HepG2 (cell line): ENCODE measurements around the gene TTC28. TPM values are rescaled to one million over a fixed set of nuclear protein-coding genes. Genes with fewer than 3 reads are reported as not detected.

Source experiments
- ATAC-seq: fragments of 200-7000 bp; cut with Tn5 transposase; 3 replicates; pipeline ENCODE4 v1.9.1; 2020; ENCODE audit warnings: mild to moderate bottlenecking, moderate library complexity
- BruUV-seq: library from RNA; stranded (reverse); fragments of 400-500 nt; replicated peaks from 2 replicates; lab custom pipeline; 2021; lab: Mats Ljungman, UMichigan
- CTCF ChIA-PET: fragments of 300-600 bp; formaldehyde crosslinking; extraction: SDS; loops from one replicate; lab custom pipeline; 2021; ENCODE audit warnings: low total read pairs, inconsistent platforms, low intra/inter-chr PET ratio; lab: Yijun Ruan, JAX
- POLR2A ChIA-PET: fragments of 350-600 bp; sonication (Branson Sonifier 250); formaldehyde crosslinking; loops from one replicate; lab custom pipeline; 2020; ENCODE audit warnings: antibody characterized with exemption, inconsistent platforms; lab: Yijun Ruan, JAX
- DNase-seq: peaks from one replicate; pipeline ENCODE4 v3.0.0-alpha.2; 2015; ENCODE audit warnings: low spot score
- FAIRE-seq: peaks from 3 replicates; lab custom pipeline; 2011; peaks lifted over from hg19 to GRCh38; lab: Jason Lieb, UNC
- H2AFZ ChIP-seq: one replicate; pipeline ENCODE4 v1.6.1; 2011; ENCODE audit warnings: low read length, inconsistent platforms
- H3K27ac ChIP-seq: fragments of 300-600 bp; 3 replicates; pipeline ENCODE4 v1.8.0; 2011; ENCODE audit warnings: mixed run types, mild to moderate bottlenecking, mixed read lengths, low read length, inconsistent platforms; ENCODE audit not compliant: insufficient read depth; ENCODE audit errors: extremely low read length
- H3K27me3 ChIP-seq, 2 experiments: fragments of 200-600 bp in 1 of 2; 2 replicates in 1 of 2; 3 replicates in 1 of 2; pipeline versions ENCODE4 v1.6.0 to v1.8.0; 2011; ENCODE audit warnings: low read length in 2 of 2, mild to moderate bottlenecking in 2 of 2, moderate library complexity in 2 of 2, inconsistent platforms in 1 of 2; ENCODE audit not compliant: insufficient read depth in 2 of 2, control insufficient read depth in 1 of 2
- H3K36me3 ChIP-seq, 2 experiments: fragments of 200-600 bp in 1 of 2; replicated peaks in 1 of 2; 2 replicates in 1 of 2; 3 replicates in 1 of 2; pipeline versions ENCODE4 v1.5.1 to v1.8.0; 2011; ENCODE audit warnings: low read length in 2 of 2, inconsistent platforms in 1 of 2; ENCODE audit not compliant: insufficient read depth in 2 of 2, control insufficient read depth in 1 of 2
- H3K4me1 ChIP-seq: 2 replicates; pipeline ENCODE4 v1.5.1; 2012; ENCODE audit warnings: low read length, inconsistent platforms; ENCODE audit not compliant: insufficient read depth
- H3K4me2 ChIP-seq: 2 replicates; pipeline ENCODE4 v1.6.0; 2011; ENCODE audit warnings: low read depth, low read length, inconsistent platforms
- H3K4me3 ChIP-seq, 3 experiments: fragments of 200-600 bp in 1 of 3; sonication (generic), shearing (Covaris generic) in 1 of 3; replicated peaks in 1 of 3; 2 replicates each; pipeline ENCODE4 v1.5.1; 2011 to 2016; ENCODE audit warnings: low read length in 3 of 3, inconsistent platforms in 2 of 3, low read depth in 2 of 3, mild to moderate bottlenecking in 2 of 3, control low read depth in 1 of 3, mixed read lengths in 1 of 3; ENCODE audit not compliant: insufficient read depth in 1 of 3
- H3K79me2 ChIP-seq: one replicate; pipeline ENCODE4 v1.6.1; 2011; ENCODE audit warnings: low read length, inconsistent platforms; ENCODE audit not compliant: insufficient read depth
- H3K9ac ChIP-seq: 2 replicates; pipeline ENCODE4 v1.6.0; 2011; ENCODE audit warnings: mild to moderate bottlenecking, low read depth, low read length, inconsistent platforms; ENCODE audit not compliant: insufficient read depth
- H3K9me3 ChIP-seq: 2 replicates; pipeline ENCODE4 v1.5.1; 2012; ENCODE audit warnings: mild to moderate bottlenecking, low read length
- H4K20me1 ChIP-seq: 2 replicates; pipeline ENCODE4 v1.6.0; 2011; ENCODE audit warnings: inconsistent platforms, mild to moderate bottlenecking, low read length, moderate library complexity; ENCODE audit not compliant: insufficient read depth
- AGO2 ChIP-seq: fragments of 200-400 bp; formaldehyde crosslinking; optimal IDR thresholded peaks from 2 replicates; pipeline ENCODE3; 2017; ENCODE audit warnings: mild to moderate bottlenecking, low read depth, low read length, moderate library complexity
- FOXP1 ChIP-seq, 2 experiments: fragments of 450-650 bp in 1 of 2; IDR thresholded peaks; 2 replicates each; pipeline ENCODE4 v1.6.1; 2017 to 2018; ENCODE audit warnings: antibody characterized with exemption in 1 of 2
- IRX3 ChIP-seq: sonication (generic); formaldehyde crosslinking; IDR thresholded peaks from 2 replicates; pipeline ENCODE4 v1.8.1; 2023; ENCODE audit warnings: mild to moderate bottlenecking, low read depth, missing genetic modification reagents, borderline replicate concordance
- KDM5B ChIP-seq: sonication (generic); formaldehyde crosslinking; IDR thresholded peaks from 2 replicates; pipeline ENCODE4 v1.4.0; 2020; ENCODE audit warnings: missing genetic modification reagents, mild to moderate bottlenecking, borderline replicate concordance
- PRDM15 ChIP-seq: sonication (generic); formaldehyde crosslinking; IDR thresholded peaks from 2 replicates; pipeline ENCODE4 v1.4.0; 2020; ENCODE audit warnings: missing genetic modification reagents
- PREB ChIP-seq: sonication (generic); formaldehyde crosslinking; IDR thresholded peaks from 2 replicates; pipeline ENCODE4 v1.4.0; 2020; ENCODE audit warnings: missing genetic modification reagents
- RARA ChIP-seq: IDR thresholded peaks from 2 replicates; pipeline ENCODE4 v1.6.1; 2016; ENCODE audit warnings: missing genetic modification reagents, missing compliant biosample characterization
- ZSCAN30 ChIP-seq: sonication (generic); formaldehyde crosslinking; IDR thresholded peaks from 2 replicates; pipeline ENCODE4 v1.5.0; 2020; ENCODE audit warnings: mild to moderate bottlenecking, missing genetic modification reagents
- ZSCAN9 ChIP-seq: IDR thresholded peaks from 2 replicates; pipeline ENCODE4 v1.6.1; 2016; ENCODE audit warnings: borderline replicate concordance
- WGBS: methylation state at CpG from one replicate; pipeline ENCODE4 v1.1.6; 2017; ENCODE audit warnings: low lambda C conversion rate; 5-methylcytosine and 5-hydroxymethylcytosine counted together
- in situ Hi-C: cut with HindIII; loops from 2 replicates; pipeline ENCODE4 v1.10.0; 2017; ENCODE audit warnings: low pct_unique_long_range_greater_than_20kb; ENCODE audit not compliant: extremely low pct_ligation_motif_present
- intact Hi-C: fragments of 100-400 bp; cut with micrococcal nuclease; formaldehyde crosslinking; loops from one replicate; pipeline ENCODE4 v1.10.0; 2022; ENCODE audit not compliant: unreplicated experiment
- polyA plus RNA-seq, 8 experiments: library from polyadenylated mRNA; depleted of rRNA in 3 of 8; stranded (reverse) in 7 of 8; unstranded in 1 of 8; fragments of >200 nt; fragmentation: Illumina TruSeq in 4 of 8; extraction: Trizol in 4 of 8; gene quantifications; 2 replicates each; pipeline versions ENCODE4 v1.2.1 to v1.2.3, GENCODE V29; 2011 to 2016; ENCODE audit warnings: low read depth in 4 of 8, missing spikeins in 1 of 8, mixed read lengths in 1 of 8; ENCODE audit not compliant: insufficient read depth in 1 of 8
- total RNA-seq, 5 experiments: library from RNA; depleted of rRNA; stranded (reverse); fragments of >200 nt; fragmentation: Illumina TruSeq; extraction: Trizol; gene quantifications; 2 replicates each; pipeline ENCODE4 v1.2.3, GENCODE V29; 2016; ENCODE audit warnings: low read depth in 1 of 5

Gene TTC28
- total and polyA plus RNA-seq, 2 of the 13 experiments (the other 11 are each of a cell fraction or from before 2014, with no cell fraction given) = 4.2 to 13.1 TPM

GRCh38 chr22:28023036-28023435 is 656.6 kb downstream of the TTC28 start:
- Histone ChIP-seq H3K79me2 (no peaks in the 10 kb centered on the region), H3K4me1 (peaks cover 14% of the 10 kb centered on the region), H3K4me3 (no peak overlapping the region), H2AFZ (no peak overlapping the region), H3K36me3 (peaks cover 2 to 3% of the 10 kb centered on the region in 2 experiments; a peak in 2 of 5 replicates), H3K27ac (no peak overlapping the region), H3K9me3 (no peaks in the 10 kb centered on the region), H3K9ac (no peak overlapping the region), H3K27me3 (no peaks in the 10 kb centered on the region), H4K20me1 (no peaks in the 10 kb centered on the region; the same call in 1 of the 2 replicates), H3K4me2 (no peak overlapping the region)
- ChIA-PET CTCF (no interaction called here), POLR2A (no interaction called here)
- in situ Hi-C loops (loop anchor here (5.0 to 25.0 kb wide), 3 partner anchors 569 to 1261 kb away; no protein-coding TSS in a partner anchor), intact Hi-C loops (no loop called here)
- no peak for DNase-seq
- ATAC-seq = no peak
- BruUV-seq = no TSS peak
- TF ChIP-seq PREB (CRISPR knock-in tag) (no peak), AGO2 (no peak), ZSCAN9 (CRISPR knock-in tag) (no peak)
- no peak for FAIRE-seq
- WGBS = 100% methylated on average over 2 of the region's 5 CpGs

GRCh38 chr22:28021998-28022660 is 657.5 kb downstream of the TTC28 start:
- H3K79me2 ChIP-seq = no peaks in the 10 kb centered on the region
- DNase-seq = no peak
- in situ Hi-C loops = loop anchor here (5.0 to 25.0 kb wide), 3 partner anchors 570 to 1260 kb away; no protein-coding TSS in a partner anchor
- no peak for ATAC-seq
- no peaks in the 10 kb centered on the region for H3K9me3 ChIP-seq
- no peak overlapping the region for H3K4me2 ChIP-seq
- H3K9ac ChIP-seq = no peak overlapping the region
- no peak overlapping the region for H2AFZ ChIP-seq
- no peak overlapping the region for H3K27ac ChIP-seq
- peaks cover 2% of the 10 kb centered on the region in 2 experiments; a peak in 2 of 5 replicates for H3K36me3 ChIP-seq
- BruUV-seq = no TSS peak
- POLR2A ChIA-PET = no interaction called here
- no peak for FAIRE-seq
- CTCF ChIA-PET = no interaction called here
- H4K20me1 ChIP-seq = no peaks in the 10 kb centered on the region; the same call in 1 of the 2 replicates
- H3K4me3 ChIP-seq = no peak overlapping the region
- no peaks in the 10 kb centered on the region for H3K27me3 ChIP-seq
- H3K4me1 ChIP-seq = peaks cover 5% of the 10 kb centered on the region
- WGBS = 99% methylated on average over 6 of the region's 7 CpGs
- intact Hi-C loops = no loop called here
- no peak for TF ChIP-seq FOXP1 (IDR thresholded peaks at IDR 0.05)
- TF ChIP-seq FOXP1 (CRISPR knock-in tag; IDR thresholded peaks at IDR 0.05) = no peak
- no peak for TF ChIP-seq ZSCAN30 (CRISPR knock-in tag)
- TF ChIP-seq RARA (CRISPR knock-in tag) = no peak
- no peak for TF ChIP-seq PRDM15 (CRISPR knock-in tag)
- no peak for TF ChIP-seq IRX3 (CRISPR knock-in tag)
- no peak for TF ChIP-seq KDM5B (CRISPR knock-in tag)
